ENCODE data around the gene VAV2. TPM values are rescaled to one million over a fixed set of nuclear protein-coding genes. Genes with fewer than 3 reads are reported as not detected.
A peak's percentile ranks its signal among the peaks of the same experiment; 100 is the strongest.

VAV2 gene
- total and polyA plus RNA-seq, 9 of the 15 experiments (the other 6 are each of a cell fraction or from before 2014, with no cell fraction given) = 0.01 to 2.7 (median 1.0) TPM; not detected in 1

GRCh38 chr9:133792721-133793470, 199.2 kb downstream of the VAV2 start (continued):
- TF ChIP-seq USF1 (CRISPR knock-in tag; IDR thresholded peaks at IDR 0.05) (peak; percentile 77), CREBBP (IDR thresholded peaks at IDR 0.05; ENCODE audit: low read depth, low read length) (no peak), FOXO4 (CRISPR knock-in tag; IDR thresholded peaks at IDR 0.05) (no peak), SAP30 (IDR thresholded peaks at IDR 0.05; ENCODE audit: borderline replicate concordance, insufficient read depth, low read depth, low read length, poor library complexity, severe bottlenecking) (no peak), TBL1XR1 (IDR thresholded peaks at IDR 0.05; ENCODE audit: low read length in 2 of 2) (no peak), RFX7 (CRISPR knock-in tag; IDR thresholded peaks at IDR 0.05) (no peak), CBFA2T3 (IDR thresholded peaks at IDR 0.05) (no peak), HNRNPK (IDR thresholded peaks at IDR 0.05; ENCODE audit: low read depth, low read length, poor library complexity, severe bottlenecking) (no peak), FIP1L1 (IDR thresholded peaks at IDR 0.05; ENCODE audit: low read depth, low read length, poor library complexity, severe bottlenecking) (no peak), CEBPB (tag; IDR thresholded peaks at IDR 0.05) (no peak), ZNF639 (CRISPR knock-in tag; conservative IDR thresholded peaks at IDR 0.05 in 1 of 2, IDR thresholded peaks at IDR 0.05 in 1 of 2) (no peak), NCOR1 (IDR thresholded peaks at IDR 0.05) (no peak), RFX1 (IDR thresholded peaks at IDR 0.05) (no peak), HMGN3 (IDR thresholded peaks at IDR 0.05; ENCODE audit: borderline replicate concordance, extremely low read depth, insufficient read length, low read depth, low read length) (no peak), VEZF1 (CRISPR knock-in tag; IDR thresholded peaks at IDR 0.05) (peak; percentile 28; the same call in 1 of the 2 replicates)
- TF ChIP-seq, protein P1, sequence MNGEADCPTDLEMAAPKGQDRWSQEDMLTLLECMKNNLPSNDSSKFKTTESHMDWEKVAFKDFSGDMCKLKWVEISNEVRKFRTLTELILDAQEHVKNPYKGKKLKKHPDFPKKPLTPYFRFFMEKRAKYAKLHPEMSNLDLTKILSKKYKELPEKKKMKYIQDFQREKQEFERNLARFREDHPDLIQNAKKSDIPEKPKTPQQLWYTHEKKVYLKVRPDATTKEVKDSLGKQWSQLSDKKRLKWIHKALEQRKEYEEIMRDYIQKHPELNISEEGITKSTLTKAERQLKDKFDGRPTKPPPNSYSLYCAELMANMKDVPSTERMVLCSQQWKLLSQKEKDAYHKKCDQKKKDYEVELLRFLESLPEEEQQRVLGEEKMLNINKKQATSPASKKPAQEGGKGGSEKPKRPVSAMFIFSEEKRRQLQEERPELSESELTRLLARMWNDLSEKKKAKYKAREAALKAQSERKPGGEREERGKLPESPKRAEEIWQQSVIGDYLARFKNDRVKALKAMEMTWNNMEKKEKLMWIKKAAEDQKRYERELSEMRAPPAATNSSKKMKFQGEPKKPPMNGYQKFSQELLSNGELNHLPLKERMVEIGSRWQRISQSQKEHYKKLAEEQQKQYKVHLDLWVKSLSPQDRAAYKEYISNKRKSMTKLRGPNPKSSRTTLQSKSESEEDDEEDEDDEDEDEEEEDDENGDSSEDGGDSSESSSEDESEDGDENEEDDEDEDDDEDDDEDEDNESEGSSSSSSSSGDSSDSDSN (IDR thresholded peaks at IDR 0.05; ENCODE audit: borderline replicate concordance in 1 of 2, low read depth in 2 of 2, low read length in 2 of 2) = no peak

All from K562 (cell line).